PC-9 (cell line): Measurements from ENCODE around the gene ITPKB.

ENCODE experiments used
- EZH2 ChIP-seq: fragments of 200-600 bp; sonication (generic); IDR thresholded peaks from 2 replicates; pipeline ENCODE4 v1.8.0; 2017; ENCODE audit warnings: antibody characterized with exemption, low read depth
- TF ChIP-seq, protein P1 (sequence below): fragments of 200-600 bp; sonication (generic); conservative IDR thresholded peaks from 2 replicates; pipeline ENCODE4 v1.6.1; 2017; ENCODE audit warnings: mixed run types, antibody characterized with exemption, mild to moderate bottlenecking, moderate library complexity

DNA sequence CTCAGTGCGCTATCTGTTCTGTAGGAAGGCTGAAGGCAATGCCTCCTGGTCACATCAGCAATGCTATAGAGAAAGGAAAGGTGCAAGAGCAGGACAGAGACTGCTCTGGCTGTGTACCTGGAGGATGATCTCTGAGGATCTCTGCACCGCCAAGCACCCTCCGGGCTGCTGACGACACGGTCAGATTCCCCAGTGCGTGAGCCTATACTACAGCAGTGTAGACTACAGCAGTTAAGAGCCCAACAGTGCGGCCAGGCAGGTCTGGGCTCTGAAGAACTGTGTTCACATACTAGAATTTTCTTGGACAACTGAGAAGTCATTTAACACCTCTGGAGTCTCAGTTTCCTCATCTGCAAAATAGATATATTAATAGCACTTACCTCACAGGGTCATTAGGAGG lies 39.9 kb downstream of the ITPKB start:
- TF ChIP-seq, protein P1, sequence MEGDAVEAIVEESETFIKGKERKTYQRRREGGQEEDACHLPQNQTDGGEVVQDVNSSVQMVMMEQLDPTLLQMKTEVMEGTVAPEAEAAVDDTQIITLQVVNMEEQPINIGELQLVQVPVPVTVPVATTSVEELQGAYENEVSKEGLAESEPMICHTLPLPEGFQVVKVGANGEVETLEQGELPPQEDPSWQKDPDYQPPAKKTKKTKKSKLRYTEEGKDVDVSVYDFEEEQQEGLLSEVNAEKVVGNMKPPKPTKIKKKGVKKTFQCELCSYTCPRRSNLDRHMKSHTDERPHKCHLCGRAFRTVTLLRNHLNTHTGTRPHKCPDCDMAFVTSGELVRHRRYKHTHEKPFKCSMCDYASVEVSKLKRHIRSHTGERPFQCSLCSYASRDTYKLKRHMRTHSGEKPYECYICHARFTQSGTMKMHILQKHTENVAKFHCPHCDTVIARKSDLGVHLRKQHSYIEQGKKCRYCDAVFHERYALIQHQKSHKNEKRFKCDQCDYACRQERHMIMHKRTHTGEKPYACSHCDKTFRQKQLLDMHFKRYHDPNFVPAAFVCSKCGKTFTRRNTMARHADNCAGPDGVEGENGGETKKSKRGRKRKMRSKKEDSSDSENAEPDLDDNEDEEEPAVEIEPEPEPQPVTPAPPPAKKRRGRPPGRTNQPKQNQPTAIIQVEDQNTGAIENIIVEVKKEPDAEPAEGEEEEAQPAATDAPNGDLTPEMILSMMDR, result no peak
- no peak for TF ChIP-seq EZH2
